C4-2B (cell line): Measurements from ENCODE around the gene FAM83D.

Experiments used
- ZFX ChIP-seq: fragments of 450-650 bp; IDR thresholded peaks from 2 replicates; pipeline ENCODE4 v1.6.1; 2017
- TF ChIP-seq, protein P1 (sequence below): fragments of 450-650 bp; conservative IDR thresholded peaks from 2 replicates; pipeline ENCODE4 v1.5.1; 2017; ENCODE audit warnings: mild to moderate bottlenecking

GRCh38 chr20:38894091-38894847, 31.9 kb upstream of the FAM83D start:
- TF ChIP-seq, protein P1, sequence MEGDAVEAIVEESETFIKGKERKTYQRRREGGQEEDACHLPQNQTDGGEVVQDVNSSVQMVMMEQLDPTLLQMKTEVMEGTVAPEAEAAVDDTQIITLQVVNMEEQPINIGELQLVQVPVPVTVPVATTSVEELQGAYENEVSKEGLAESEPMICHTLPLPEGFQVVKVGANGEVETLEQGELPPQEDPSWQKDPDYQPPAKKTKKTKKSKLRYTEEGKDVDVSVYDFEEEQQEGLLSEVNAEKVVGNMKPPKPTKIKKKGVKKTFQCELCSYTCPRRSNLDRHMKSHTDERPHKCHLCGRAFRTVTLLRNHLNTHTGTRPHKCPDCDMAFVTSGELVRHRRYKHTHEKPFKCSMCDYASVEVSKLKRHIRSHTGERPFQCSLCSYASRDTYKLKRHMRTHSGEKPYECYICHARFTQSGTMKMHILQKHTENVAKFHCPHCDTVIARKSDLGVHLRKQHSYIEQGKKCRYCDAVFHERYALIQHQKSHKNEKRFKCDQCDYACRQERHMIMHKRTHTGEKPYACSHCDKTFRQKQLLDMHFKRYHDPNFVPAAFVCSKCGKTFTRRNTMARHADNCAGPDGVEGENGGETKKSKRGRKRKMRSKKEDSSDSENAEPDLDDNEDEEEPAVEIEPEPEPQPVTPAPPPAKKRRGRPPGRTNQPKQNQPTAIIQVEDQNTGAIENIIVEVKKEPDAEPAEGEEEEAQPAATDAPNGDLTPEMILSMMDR = peak; percentile 76
- TF ChIP-seq ZFX = no peak
